ENCODE data around the gene SLC23A3.

GRCh38 chr2:219210886-219211362 is 41.1 kb upstream of the SLC23A3 start:
- TF ChIP-seq CTCF (IDR thresholded peaks at IDR 0.05) = no peak
- TF ChIP-seq ZFX (IDR thresholded peaks at IDR 0.05; ENCODE audit: borderline replicate concordance) = no peak
